Activated CD4-positive, CD25-positive, alpha-beta regulatory T cell treated with anti-CD3 and anti-CD28 coated beads, Interleukin-2, amount 50 U/mL, for 16 hours (primary cell): ENCODE results near the gene CSTPP1.
A peak's percentile ranks its signal among the peaks of the same experiment; 100 is the strongest.
"Not testable (repeated sequence)": the region's sequence is repeated elsewhere in the genome, so short reads cannot be mapped to it uniquely, and the experiment has no call there.

Experiments used
- DNase-seq: peaks from one replicate; pipeline ENCODE4 v3.0.0-alpha.2; 2020; ENCODE audit warnings: low read depth, low spot score

The CSTPP1 gene

GRCh38 chr11:47099918-47100315 is 163.4 kb downstream of the CSTPP1 start:
- no peak for DNase-seq

- no peak for DNase-seq
These were observed 164.8 kb downstream of the CSTPP1 start for GRCh38 chr11:47101406-47101805.

- no peak for DNase-seq
These were observed 167.8 kb downstream of the CSTPP1 start for GRCh38 chr11:47104261-47104950.

GRCh38 chr11:47105541-47105940 is 169.0 kb downstream of the CSTPP1 start:
- no peak for DNase-seq

- DNase-seq = no peak
These were observed 169.4 kb downstream of the CSTPP1 start for GRCh38 chr11:47105974-47106373.

GRCh38 chr11:47106798-47107411 is 170.3 kb downstream of the CSTPP1 start:
- DNase-seq = no peak

- DNase-seq = no peak
These were observed 171.2 kb downstream of the CSTPP1 start for GRCh38 chr11:47107744-47108143.

- DNase-seq = no peak
These were observed 171.7 kb downstream of the CSTPP1 start for GRCh38 chr11:47108214-47108613.

GRCh38 chr11:47109051-47109726 is 172.6 kb downstream of the CSTPP1 start:
- DNase-seq = no peak

GRCh38 chr11:47109727-47110246 is 173.2 kb downstream of the CSTPP1 start:
- no peak for DNase-seq

- no peak for DNase-seq
These were observed 174.8 kb downstream of the CSTPP1 start for GRCh38 chr11:47111318-47111804.

GRCh38 chr11:47112941-47113340 is 176.4 kb downstream of the CSTPP1 start:
- not testable (repeated sequence) for DNase-seq

- DNase-seq = peak; percentile 15
These were observed 182.6 kb downstream of the CSTPP1 start for GRCh38 chr11:47118958-47119688.

GRCh38 chr11:47121056-47121455 is 184.5 kb downstream of the CSTPP1 start:
- DNase-seq = no peak

- no peak for DNase-seq
These were observed 185.2 kb downstream of the CSTPP1 start for GRCh38 chr11:47121731-47122130.

- no peak for DNase-seq
These were observed 186.5 kb downstream of the CSTPP1 start for GRCh38 chr11:47123094-47123493.

GRCh38 chr11:47124675-47125074 is 188.1 kb downstream of the CSTPP1 start:
- DNase-seq = no peak

- no peak for DNase-seq
These were observed 188.5 kb downstream of the CSTPP1 start for GRCh38 chr11:47125083-47125482.

GRCh38 chr11:47127213-47127612 is 190.7 kb downstream of the CSTPP1 start:
- no peak for DNase-seq

- DNase-seq = no peak
These were observed 194.0 kb downstream of the CSTPP1 start for GRCh38 chr11:47130543-47130942.

GRCh38 chr11:47131136-47131535 is 194.6 kb downstream of the CSTPP1 start:
- no peak for DNase-seq

- DNase-seq = no peak
These were observed 195.9 kb downstream of the CSTPP1 start for GRCh38 chr11:47132490-47132889.
